GM19463 (cell line): ENCODE data around the gene HELB.

Source experiments
- ATAC-seq: cut with Tn5 transposase; IDR thresholded peaks from one replicate; pipeline ENCODE4 v1.9.1; 2021; ENCODE audit warnings: mild to moderate bottlenecking, moderate library complexity; ENCODE audit not compliant: unreplicated experiment

HELB gene

GRCh38 chr12:66359300-66359699 lies 57.0 kb downstream of the HELB start:
- no peak for ATAC-seq

GRCh38 chr12:66361703-66362102 lies 59.4 kb downstream of the HELB start:
- ATAC-seq: no peak

- no peak for ATAC-seq
Observed at GRCh38 chr12:66365718-66366490, 63.6 kb downstream of the HELB start.

- ATAC-seq: no peak
Observed at GRCh38 chr12:66367015-66367667, 64.8 kb downstream of the HELB start.

- ATAC-seq: no peak
Observed at GRCh38 chr12:66371982-66372381, 69.7 kb downstream of the HELB start.

- ATAC-seq: no peak
Observed at GRCh38 chr12:66375560-66375959, 73.3 kb downstream of the HELB start.

GRCh38 chr12:66379616-66380015 lies 77.3 kb downstream of the HELB start:
- no peak for ATAC-seq

- ATAC-seq: no peak
Observed at GRCh38 chr12:66380769-66381535, 78.7 kb downstream of the HELB start.

- ATAC-seq: no peak
Observed at GRCh38 chr12:66387117-66387516, 84.8 kb downstream of the HELB start.
